GM23248 (cell line): ENCODE data around the gene FAM8A1. TPM values are rescaled to one million over a fixed set of nuclear protein-coding genes. Genes with fewer than 3 reads are reported as not detected.

Source experiments
- DNase-seq: peaks from one replicate; pipeline ENCODE4 v3.0.0-alpha.2; 2015
- H2AFZ ChIP-seq: fragments of 200-600 bp; sonication (generic); 2 replicates; pipeline ENCODE4 v1.6.1; 2016; ENCODE audit warnings: antibody characterized with exemption
- H3F3A ChIP-seq: fragments of 200-600 bp; sonication (generic); 2 replicates; pipeline ENCODE4 v1.6.1; 2016; ENCODE audit warnings: mild to moderate bottlenecking, antibody characterized with exemption, mixed run types; ENCODE audit not compliant: insufficient read depth
- H3K27ac ChIP-seq: fragments of 200-600 bp; sonication (generic); 2 replicates; pipeline ENCODE4 v1.5.1; 2016; ENCODE audit warnings: mild to moderate bottlenecking
- H3K27me3 ChIP-seq: fragments of 200-600 bp; sonication (generic); replicated peaks from 2 replicates; pipeline ENCODE4 v1.6.1; 2016; ENCODE audit warnings: mild to moderate bottlenecking; ENCODE audit not compliant: insufficient read depth
- H3K36me3 ChIP-seq: fragments of 200-600 bp; sonication (generic); 2 replicates; pipeline ENCODE4 v1.6.1; 2016; ENCODE audit warnings: low read depth, mild to moderate bottlenecking
- H3K4me1 ChIP-seq: fragments of 200-600 bp; sonication (generic); 2 replicates; pipeline ENCODE4 v1.6.1; 2016; ENCODE audit warnings: mild to moderate bottlenecking; ENCODE audit not compliant: insufficient read depth
- H3K4me2 ChIP-seq: fragments of 200-600 bp; sonication (generic); one replicate; pipeline ENCODE4 v1.6.1; 2016; ENCODE audit warnings: mild to moderate bottlenecking; ENCODE audit not compliant: unreplicated experiment
- H3K4me3 ChIP-seq: fragments of 200-600 bp; sonication (generic); 2 replicates; pipeline ENCODE4 v1.5.1; 2016; ENCODE audit warnings: mild to moderate bottlenecking
- H3K79me2 ChIP-seq: fragments of 200-600 bp; sonication (generic); 2 replicates; pipeline ENCODE4 v1.6.1; 2016; ENCODE audit warnings: mild to moderate bottlenecking; ENCODE audit not compliant: insufficient read depth
- H3K9ac ChIP-seq: fragments of 200-600 bp; sonication (generic); 2 replicates; pipeline ENCODE4 v1.6.1; 2016; ENCODE audit warnings: mild to moderate bottlenecking
- H3K9me2 ChIP-seq: fragments of 200-600 bp; sonication (generic); 2 replicates; pipeline ENCODE4 v1.6.1; 2016; ENCODE audit warnings: mixed run types, mild to moderate bottlenecking, moderate library complexity; ENCODE audit not compliant: insufficient read depth
- H3K9me3 ChIP-seq: fragments of 200-600 bp; sonication (generic); one replicate; pipeline ENCODE4 v1.6.1; 2017; ENCODE audit warnings: low read depth
- H4K20me1 ChIP-seq: fragments of 200-600 bp; sonication (generic); 2 replicates; pipeline ENCODE4 v1.6.0; 2016; ENCODE audit not compliant: insufficient read depth
- EZH2 ChIP-seq: fragments of 200-600 bp; sonication (generic); IDR thresholded peaks from 2 replicates; pipeline ENCODE4 v1.6.1; 2018; ENCODE audit warnings: antibody characterized with exemption, mild to moderate bottlenecking; ENCODE audit not compliant: insufficient read depth, poor library complexity, severe bottlenecking
- EZH2phosphoT487 ChIP-seq: fragments of 200-600 bp; sonication (generic); IDR thresholded peaks from 2 replicates; pipeline ENCODE4 v1.6.1; 2018; ENCODE audit warnings: antibody characterized with exemption, moderate library complexity, mild to moderate bottlenecking, low read depth; ENCODE audit not compliant: insufficient read depth
- WGBS, 2 experiments: methylation state at CpG; one replicate each; pipeline ENCODE4 v1.1.6; 2015 to 2017; ENCODE audit warnings: low lambda C conversion rate in 2 of 2, low coverage in 1 of 2; ENCODE audit errors: missing lambda C conversion rate in 2 of 2; 5-methylcytosine and 5-hydroxymethylcytosine counted together
- in situ Hi-C: fragments of 300-500 bp; cut with MboI; formaldehyde crosslinking; loops from 2 replicates; pipeline ENCODE4 v1.15.0; 2020
- polyA plus RNA-seq: library from polyadenylated mRNA; unstranded; fragments of >200 nt; fragmentation: Nextera tagmentation; extraction: Ambion mirVana; gene quantifications from 2 replicates; pipeline ENCODE4 v1.2.1, GENCODE V29; 2016
- total RNA-seq: library from RNA; depleted of rRNA; stranded (reverse); fragments of >200 nt; shearing (Covaris generic); gene quantifications from 2 replicates; pipeline ENCODE4 v1.2.3, GENCODE V29; 2014

FAM8A1 gene
- total and polyA plus RNA-seq, 2 experiments from 2014 or later = 15.0 to 28.4 TPM

GRCh38 chr6:17632934-17633333 lies 32.8 kb downstream of the FAM8A1 start:
- H3K4me3 ChIP-seq = no peak overlapping the region
- H3K4me1 ChIP-seq = no peaks in the 10 kb centered on the region
- H3K9ac ChIP-seq = no peak overlapping the region
- no peak overlapping the region for H3K4me2 ChIP-seq
- no peaks in the 10 kb centered on the region for H3K9me2 ChIP-seq
- peaks cover under 1% of the 10 kb centered on the region; the same call in 1 of the 2 replicates for H4K20me1 ChIP-seq
- WGBS, 2 experiments = 91 to 93% methylated on average over 1 of the region's 1 CpG
- no peaks in the 10 kb centered on the region for H3K27me3 ChIP-seq
- in situ Hi-C loops = no loop called here
- peaks cover 46% of the 10 kb centered on the region for H3K36me3 ChIP-seq
- H3K79me2 ChIP-seq = peaks cover 87% of the 10 kb centered on the region
- H3K9me3 ChIP-seq = no peaks in the 10 kb centered on the region
- no peaks in the 10 kb centered on the region for H3F3A ChIP-seq
- DNase-seq = no peak
- H3K27ac ChIP-seq = no peak overlapping the region
- TF ChIP-seq EZH2phosphoT487 = no peak
- no peak overlapping the region for H2AFZ ChIP-seq

DNA sequence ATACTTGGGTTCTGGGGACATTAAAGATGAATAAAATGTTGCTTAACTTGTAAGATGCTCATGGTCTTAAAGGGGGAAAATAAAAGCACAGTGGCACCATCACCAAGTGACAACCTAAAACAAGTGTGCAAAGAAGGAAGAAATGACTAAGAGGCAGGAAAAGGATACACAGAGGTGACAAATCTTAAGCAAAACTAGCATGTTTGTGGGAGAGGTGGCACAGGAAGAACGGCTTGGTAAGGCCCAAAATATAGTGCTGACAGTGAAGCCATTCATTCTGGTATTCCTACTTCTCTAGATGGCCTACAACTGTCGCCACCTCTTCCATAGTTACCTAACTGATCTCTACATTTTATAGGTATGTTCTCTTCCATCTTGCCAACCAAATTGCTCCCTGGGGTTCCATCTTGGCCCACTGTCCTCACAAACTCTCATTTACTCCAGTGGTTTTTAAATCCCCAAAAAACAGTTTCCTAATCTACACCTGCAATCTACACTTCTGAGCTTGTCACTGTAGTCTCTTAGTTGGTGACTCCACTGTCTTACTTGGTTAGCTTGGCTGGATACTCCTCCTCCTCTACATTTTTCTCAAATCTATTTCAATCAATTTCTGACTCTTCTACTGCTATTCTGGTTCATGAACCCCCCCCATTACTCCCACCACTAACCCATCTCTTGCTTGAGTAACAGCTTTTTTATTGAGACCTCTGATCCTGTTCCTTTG lies 33.5 kb downstream of the FAM8A1 start:
- H2AFZ ChIP-seq = no peak overlapping the region
- TF ChIP-seq EZH2 (no peak), EZH2phosphoT487 (no peak)
- H4K20me1 ChIP-seq = peaks cover 4% of the 10 kb centered on the region
- WGBS, 2 experiments = 92 to 98% methylated on average over 2 of the region's 2 CpGs
- no peak overlapping the region for H3K27ac ChIP-seq
- no peaks in the 10 kb centered on the region for H3F3A ChIP-seq
- no peak for DNase-seq
- no peaks in the 10 kb centered on the region for H3K9me2 ChIP-seq
- no peak overlapping the region for H3K9ac ChIP-seq
- no peak overlapping the region for H3K4me2 ChIP-seq
- H3K4me3 ChIP-seq = no peak overlapping the region
- in situ Hi-C loops = no loop called here
- H3K4me1 ChIP-seq = no peaks in the 10 kb centered on the region
- peaks cover 90% of the 10 kb centered on the region for H3K79me2 ChIP-seq
- no peaks in the 10 kb centered on the region for H3K9me3 ChIP-seq
- peaks cover 48% of the 10 kb centered on the region for H3K36me3 ChIP-seq
- H3K27me3 ChIP-seq = no peaks in the 10 kb centered on the region

- H3K27ac ChIP-seq = no peak overlapping the region
- H3F3A ChIP-seq = peaks cover 7% of the 10 kb centered on the region; the same call in 1 of the 2 replicates
- H2AFZ ChIP-seq = no peak overlapping the region
- H3K4me1 ChIP-seq = no peaks in the 10 kb centered on the region
- in situ Hi-C loops = no loop called here
- 75 to 83% methylated on average over 4 of the region's 4 CpGs for WGBS, 2 experiments
- DNase-seq = no peak
- TF ChIP-seq EZH2 (no peak), EZH2phosphoT487 (no peak)
- H3K36me3 ChIP-seq = peaks cover 53% of the 10 kb centered on the region
- no peak overlapping the region for H3K4me3 ChIP-seq
- peaks cover 98% of the 10 kb centered on the region for H3K79me2 ChIP-seq
- H4K20me1 ChIP-seq = peaks cover 4% of the 10 kb centered on the region
- no peak overlapping the region for H3K9ac ChIP-seq
- H3K4me2 ChIP-seq = no peak overlapping the region
- no peaks in the 10 kb centered on the region for H3K9me3 ChIP-seq
- H3K9me2 ChIP-seq = no peaks in the 10 kb centered on the region
- H3K27me3 ChIP-seq = no peaks in the 10 kb centered on the region
Observed at GRCh38 chr6:17635568-17635967, 35.5 kb downstream of the FAM8A1 start.

- 82 to 85% methylated on average over 2 of the region's 2 CpGs for WGBS, 2 experiments
- in situ Hi-C loops = no loop called here
- peaks cover 58% of the 10 kb centered on the region for H3K36me3 ChIP-seq
Observed at GRCh38 chr6:17638212-17638715, 38.2 kb downstream of the FAM8A1 start.

More at GRCh38 chr6:17638212-17638715, 38.2 kb downstream of the FAM8A1 start:
- H3K4me1 ChIP-seq = no peaks in the 10 kb centered on the region
- no peak overlapping the region for H3K9ac ChIP-seq
- H3K4me2 ChIP-seq = no peak overlapping the region
- no peaks in the 10 kb centered on the region for H3K9me3 ChIP-seq
- no peak for DNase-seq
- H3K27me3 ChIP-seq = no peaks in the 10 kb centered on the region
- H3K27ac ChIP-seq = no peak overlapping the region
- H4K20me1 ChIP-seq = peaks cover 4% of the 10 kb centered on the region
- TF ChIP-seq EZH2phosphoT487 (no peak), EZH2 (no peak)
- peaks cover 99% of the 10 kb centered on the region for H3K79me2 ChIP-seq
- H3K9me2 ChIP-seq = no peaks in the 10 kb centered on the region
- H3K4me3 ChIP-seq = no peak overlapping the region
- H2AFZ ChIP-seq = no peak overlapping the region
- H3F3A ChIP-seq = peaks cover 7% of the 10 kb centered on the region
